Natural killer cell (primary cell): Measurements from ENCODE around the gene MSI2. TPM values are rescaled to one million over a fixed set of nuclear protein-coding genes. Genes with fewer than 3 reads are reported as not detected.

Experiments used
- ATAC-seq, 3 donors: fragments of 150-1000 bp in 2 of 3; fragments of 200-7000 bp in 1 of 3; cut with Tn5 transposase; 1 replicate in 1 of 3; 2 replicates in 2 of 3; pipeline ENCODE4 v1.10.0; 2021; ENCODE audit warnings: mild to moderate bottlenecking in 2 of 3, moderate library complexity in 2 of 3
- DNase-seq, 2 donors: peaks; one replicate each; pipeline versions ENCODE4 v3.0.0 to v3.0.0-alpha.2; 2013 to 2021; ENCODE audit warnings: mixed read lengths in 1 of 2
- H3K27ac ChIP-seq: one replicate; pipeline ENCODE4 v1.5.1; 2013; ENCODE audit warnings: mild to moderate bottlenecking, low read length
- H3K27me3 ChIP-seq: one replicate; pipeline ENCODE4 v1.6.1; 2013; ENCODE audit warnings: low read length; ENCODE audit not compliant: control insufficient read depth, insufficient read depth
- H3K36me3 ChIP-seq: one replicate; pipeline ENCODE4 v1.6.1; 2013; ENCODE audit warnings: low read length; ENCODE audit not compliant: control insufficient read depth, insufficient read depth
- H3K4me1 ChIP-seq: one replicate; pipeline ENCODE4 v1.6.1; 2013; ENCODE audit warnings: low read length; ENCODE audit not compliant: control insufficient read depth, insufficient read depth
- H3K4me3 ChIP-seq: one replicate; pipeline ENCODE4 v1.5.1; 2013; ENCODE audit warnings: low read length
- H3K9me3 ChIP-seq: one replicate; pipeline ENCODE4 v1.6.1; 2013; ENCODE audit warnings: low read length; ENCODE audit not compliant: control insufficient read depth, insufficient read depth
- H3K27ac Mint-ChIP-seq, 2 donors: one replicate each; pipeline ENCODE4 v1.8.0; 2022; ENCODE audit warnings: mild to moderate bottlenecking in 2 of 2, mixed read lengths in 2 of 2, moderate library complexity in 1 of 2
- H3K27me3 Mint-ChIP-seq, 2 donors: one replicate each; pipeline ENCODE4 v1.8.0; 2022; ENCODE audit warnings: low read depth in 2 of 2, mixed read lengths in 2 of 2
- H3K36me3 Mint-ChIP-seq: one replicate; pipeline ENCODE4 v1.8.0; 2022; ENCODE audit warnings: mixed read lengths
- H3K4me1 Mint-ChIP-seq, 2 donors: one replicate each; pipeline ENCODE4 v1.8.0; 2022; ENCODE audit warnings: mixed read lengths in 2 of 2
- H3K4me3 Mint-ChIP-seq: one replicate; pipeline ENCODE4 v1.8.0; 2022; ENCODE audit warnings: mild to moderate bottlenecking, moderate library complexity, mixed read lengths
- H3K9me3 Mint-ChIP-seq, 2 donors: one replicate each; pipeline ENCODE4 v1.8.0; 2022; ENCODE audit warnings: mixed read lengths in 2 of 2
- CTCF ChIP-seq: fragments of 200-600 bp; IDR thresholded peaks from one replicate; pipeline ENCODE4 v1.8.0; 2022; ENCODE audit warnings: antibody characterized with exemption
- WGBS: methylation state at CpG from one replicate; pipeline ENCODE4 v1.1.7; 2013; ENCODE audit warnings: missing lambda C conversion rate; ENCODE audit not compliant: insufficient coverage; 5-methylcytosine and 5-hydroxymethylcytosine counted together
- intact Hi-C: fragments of 100-400 bp; cut with micrococcal nuclease; formaldehyde crosslinking; loops from one replicate; pipeline ENCODE4 v1.14.2; 2022
- total RNA-seq, 4 donors: library from RNA; stranded (reverse); fragments of 120-200 nt in 1 of 4; gene quantifications; one replicate each; pipeline versions ENCODE4 v1.2.3 to v1.2.4, GENCODE V29; 2013 to 2022

The MSI2 gene
- total RNA-seq, 3 donors from 2014 or later (not counting 1 experiment from before 2014, with no cell fraction given) = 95.5 to 145 (median 96.8) TPM

GRCh38 chr17:57552114-57552624, 295.8 kb downstream of the MSI2 start:
- Mint-ChIP-seq H3K27ac (no peak overlapping the region), H3K9me3 (no peaks in the 10 kb centered on the region), H3K27me3 (peaks cover 14 to 23% of the 10 kb centered on the region in 2 donors), H3K36me3 (no peaks in the 10 kb centered on the region), H3K4me1 (peaks cover 22 to 41% of the 10 kb centered on the region in 2 donors), H3K4me3 (no peak overlapping the region)
- DNase-seq (peak in 1 of 2 donors; percentile 54), ATAC-seq (peak in 1 of 3 donors; percentile 48)
- Histone ChIP-seq H3K4me3 (no peak overlapping the region), H3K9me3 (no peaks in the 10 kb centered on the region), H3K27ac (peak overlapping the region; percentile 64), H3K4me1 (peaks cover 28% of the 10 kb centered on the region), H3K27me3 (no peaks in the 10 kb centered on the region), H3K36me3 (no peaks in the 10 kb centered on the region)
- no peak for TF ChIP-seq CTCF
- WGBS = 46% methylated on average over 11 of the region's 11 CpGs
- intact Hi-C loops = no loop called here

- H3K27ac Mint-ChIP-seq = peak overlapping the region in 1 of 2 donors; percentile 69
- Histone ChIP-seq H3K27me3 (no peaks in the 10 kb centered on the region), H3K36me3 (no peaks in the 10 kb centered on the region), H3K4me3 (no peak overlapping the region), H3K9me3 (no peaks in the 10 kb centered on the region), H3K4me1 (peaks cover 32% of the 10 kb centered on the region), H3K27ac (no peak overlapping the region)
- ATAC-seq (peak in 1 of 3 donors; percentile 61), DNase-seq (no peak)
- H3K27me3 Mint-ChIP-seq = peaks cover 14 to 23% of the 10 kb centered on the region in 2 donors
- TF ChIP-seq CTCF = no peak
- 28% methylated on average over 12 of the region's 12 CpGs for WGBS
- H3K36me3 Mint-ChIP-seq = no peaks in the 10 kb centered on the region
- no peak overlapping the region for H3K4me3 Mint-ChIP-seq
- peaks cover 17 to 32% of the 10 kb centered on the region in 2 donors for H3K4me1 Mint-ChIP-seq
- H3K9me3 Mint-ChIP-seq = no peaks in the 10 kb centered on the region
- intact Hi-C loops = no loop called here
These were observed 297.2 kb downstream of the MSI2 start for GRCh38 chr17:57553526-57553925.

GRCh38 chr17:57553991-57554825, 297.9 kb downstream of the MSI2 start:
- Mint-ChIP-seq H3K4me3 (no peak overlapping the region), H3K27ac (no peak overlapping the region), H3K9me3 (no peaks in the 10 kb centered on the region), H3K4me1 (peaks cover 16 to 35% of the 10 kb centered on the region in 2 donors), H3K36me3 (no peaks in the 10 kb centered on the region), H3K27me3 (peaks cover 14 to 23% of the 10 kb centered on the region in 2 donors)
- no peak for ATAC-seq
- DNase-seq = peak in 1 of 2 donors; percentile 18
- no peak for TF ChIP-seq CTCF
- H3K27me3 ChIP-seq = no peaks in the 10 kb centered on the region
- H3K9me3 ChIP-seq = no peaks in the 10 kb centered on the region
- no peak overlapping the region for H3K4me3 ChIP-seq
- H3K27ac ChIP-seq = no peak overlapping the region
- peaks cover 34% of the 10 kb centered on the region for H3K4me1 ChIP-seq
- intact Hi-C loops = no loop called here
- 61% methylated on average over 13 of the region's 14 CpGs for WGBS
- no peaks in the 10 kb centered on the region for H3K36me3 ChIP-seq
